SK-N-SH treated with all-trans-retinoic acid at 6 μM for 48 hours (cell line): Measurements from ENCODE around the gene NKX6-2.

Source experiments
- ATAC-seq: fragments of 200-7000 bp; cut with Tn5 transposase; 3 replicates; pipeline ENCODE4 v1.9.1; 2020; ENCODE audit warnings: mild to moderate bottlenecking, moderate library complexity
- ARNTL ChIP-seq: fragments of 450-650 bp; formaldehyde crosslinking; IDR thresholded peaks from 2 replicates; pipeline ENCODE4 v1.5.0; 2020; ENCODE audit warnings: low read depth, mild to moderate bottlenecking, moderate library complexity, borderline replicate concordance
- BACH2 ChIP-seq: fragments of 250-450 bp; sonication (Bioruptor Pico); IDR thresholded peaks from 2 replicates; pipeline ENCODE4 v1.9.0; 2021; ENCODE audit warnings: mild to moderate bottlenecking, borderline replicate concordance
- CREB5 ChIP-seq: fragments of 250-450 bp; sonication (Bioruptor Pico); IDR thresholded peaks from 2 replicates; pipeline ENCODE4 v1.5.1; 2020; ENCODE audit warnings: low read depth, mild to moderate bottlenecking, moderate library complexity
- ESRRG ChIP-seq: fragments of 250-450 bp; sonication (Bioruptor Pico); IDR thresholded peaks from 2 replicates; pipeline ENCODE4 v1.6.1; 2021; ENCODE audit warnings: mild to moderate bottlenecking
- GLIS3 ChIP-seq: fragments of 250-450 bp; sonication (Bioruptor Pico); IDR thresholded peaks from 2 replicates; pipeline ENCODE4 v1.5.0; 2020; ENCODE audit warnings: mild to moderate bottlenecking, moderate library complexity
- ISL1 ChIP-seq: fragments of 250-450 bp; sonication (Bioruptor Pico); IDR thresholded peaks from 2 replicates; pipeline ENCODE4 v2.1.2; 2022; ENCODE audit warnings: mild to moderate bottlenecking, moderate library complexity
- OSR1 ChIP-seq: fragments of 250-450 bp; sonication (Bioruptor Pico); IDR thresholded peaks from 2 replicates; pipeline ENCODE4 v1.8.0; 2022; ENCODE audit warnings: moderate library complexity, mild to moderate bottlenecking, inconsistent platforms
- POU6F1 ChIP-seq: fragments of 250-450 bp; sonication (Bioruptor Pico); IDR thresholded peaks from 2 replicates; pipeline ENCODE4 v1.8.0; 2021; ENCODE audit warnings: low read depth, mild to moderate bottlenecking, moderate library complexity, borderline replicate concordance
- PPARA ChIP-seq: fragments of 250-450 bp; sonication (Bioruptor Pico); IDR thresholded peaks from 2 replicates; pipeline ENCODE4 v1.5.0; 2020; ENCODE audit warnings: mild to moderate bottlenecking, borderline replicate concordance
- RARB ChIP-seq: fragments of 250-450 bp; sonication (Bioruptor Pico); IDR thresholded peaks from 2 replicates; pipeline ENCODE4 v1.8.0; 2021; ENCODE audit warnings: mild to moderate bottlenecking, moderate library complexity
- SNAI2 ChIP-seq: fragments of 250-450 bp; sonication (Bioruptor Pico); IDR thresholded peaks from 2 replicates; pipeline ENCODE4 v1.5.0; 2020; ENCODE audit warnings: mild to moderate bottlenecking, moderate library complexity
- TCF4 ChIP-seq: fragments of 250-450 bp; sonication (Bioruptor Pico); IDR thresholded peaks from 2 replicates; pipeline ENCODE4 v1.8.0; 2021; ENCODE audit warnings: mild to moderate bottlenecking, moderate library complexity, borderline replicate concordance
- TOX ChIP-seq: fragments of 250-450 bp; sonication (Bioruptor Pico); IDR thresholded peaks from 2 replicates; pipeline ENCODE4 v1.8.0; 2021; ENCODE audit warnings: mild to moderate bottlenecking, moderate library complexity, borderline replicate concordance
- TSHZ2 ChIP-seq: fragments of 250-450 bp; sonication (Bioruptor Pico); IDR thresholded peaks from 2 replicates; pipeline ENCODE4 v1.5.0; 2020; ENCODE audit warnings: mild to moderate bottlenecking, moderate library complexity
- ZC3H10 ChIP-seq: fragments of 250-450 bp; sonication (Bioruptor Pico); IDR thresholded peaks from 2 replicates; pipeline ENCODE4 v1.5.1; 2021; ENCODE audit warnings: mild to moderate bottlenecking, moderate library complexity
- ZFP3 ChIP-seq: fragments of 250-450 bp; sonication (Bioruptor Pico); IDR thresholded peaks from 2 replicates; pipeline ENCODE4 v1.5.0; 2020; ENCODE audit warnings: mild to moderate bottlenecking, moderate library complexity
- ZFP30 ChIP-seq: fragments of 450-650 bp; formaldehyde crosslinking; IDR thresholded peaks from 2 replicates; pipeline ENCODE4 v1.5.0; 2022; ENCODE audit warnings: mild to moderate bottlenecking, moderate library complexity
- ZNF565 ChIP-seq: fragments of 450-650 bp; formaldehyde crosslinking; conservative IDR thresholded peaks from 2 replicates; pipeline ENCODE4 v1.5.0; 2020; ENCODE audit warnings: low read depth, mild to moderate bottlenecking, moderate library complexity
- ZNF70 ChIP-seq: fragments of 450-650 bp; formaldehyde crosslinking; IDR thresholded peaks from 2 replicates; pipeline ENCODE4 v1.5.0; 2020; ENCODE audit warnings: mild to moderate bottlenecking, moderate library complexity

The NKX6-2 gene

GRCh38 chr10:132834311-132834761, 48.4 kb upstream of the NKX6-2 start:
- ATAC-seq: no peak
- TF ChIP-seq ZFP3 (CRISPR knock-in tag) (no peak), ZC3H10 (CRISPR knock-in tag) (no peak), ARNTL (CRISPR knock-in tag) (no peak), ZNF565 (CRISPR knock-in tag) (no peak), PPARA (no peak), TCF4 (CRISPR knock-in tag) (no peak), ZFP30 (CRISPR knock-in tag) (no peak), POU6F1 (CRISPR knock-in tag) (no peak), ISL1 (no peak), OSR1 (CRISPR knock-in tag) (no peak), SNAI2 (CRISPR knock-in tag) (no peak)
- TF ChIP-seq, all 23 proteins: peak for 0

- TF ChIP-seq ZNF70 (CRISPR knock-in tag): no peak
- TF ChIP-seq SNAI2 (CRISPR knock-in tag): no peak
- ATAC-seq: no peak
These were observed 47.6 kb upstream of the NKX6-2 start for GRCh38 chr10:132833421-132834111.

GRCh38 chr10:132832186-132832969, 46.4 kb upstream of the NKX6-2 start:
- TF ChIP-seq OSR1 (CRISPR knock-in tag) (no peak), ARNTL (CRISPR knock-in tag) (no peak), ZNF70 (CRISPR knock-in tag) (no peak), ISL1 (no peak), ZFP30 (CRISPR knock-in tag) (no peak), RARB (CRISPR knock-in tag) (no peak), TCF4 (CRISPR knock-in tag) (no peak), ESRRG (CRISPR knock-in tag) (no peak), CREB5 (CRISPR knock-in tag) (no peak), SNAI2 (CRISPR knock-in tag) (no peak), ZNF565 (CRISPR knock-in tag) (no peak), GLIS3 (CRISPR knock-in tag) (no peak), TOX (CRISPR knock-in tag) (no peak), TSHZ2 (CRISPR knock-in tag) (no peak), PPARA (no peak), ZFP3 (CRISPR knock-in tag) (no peak), POU6F1 (CRISPR knock-in tag) (no peak)
- ATAC-seq: no peak

GRCh38 chr10:132829403-132829802, 43.5 kb upstream of the NKX6-2 start:
- no peak for TF ChIP-seq BACH2
- no peak for TF ChIP-seq ZFP30 (CRISPR knock-in tag)
- no peak for TF ChIP-seq CREB5 (CRISPR knock-in tag)
- no peak for TF ChIP-seq ZFP3 (CRISPR knock-in tag)
- TF ChIP-seq ISL1: no peak
- no peak for TF ChIP-seq OSR1 (CRISPR knock-in tag)
- no peak for ATAC-seq
